AG10803 (cell line): ENCODE results near the gene PIGU.
A peak's percentile ranks its signal among the peaks of the same experiment; 100 is the strongest.

Experiments used
- DNase-seq: peaks from one replicate; pipeline ENCODE4 v3.0.0; 2010; ENCODE audit warnings: low read depth
- H3K4me3 ChIP-seq: 2 replicates; pipeline ENCODE4 v1.5.1; 2011; ENCODE audit warnings: mild to moderate bottlenecking, low read length, control low read depth
- CTCF ChIP-seq: conservative IDR thresholded peaks from 2 replicates; pipeline ENCODE4 v1.5.1; 2011; ENCODE audit warnings: mild to moderate bottlenecking, low read length, control low read depth, inconsistent platforms

Gene PIGU

DNA sequence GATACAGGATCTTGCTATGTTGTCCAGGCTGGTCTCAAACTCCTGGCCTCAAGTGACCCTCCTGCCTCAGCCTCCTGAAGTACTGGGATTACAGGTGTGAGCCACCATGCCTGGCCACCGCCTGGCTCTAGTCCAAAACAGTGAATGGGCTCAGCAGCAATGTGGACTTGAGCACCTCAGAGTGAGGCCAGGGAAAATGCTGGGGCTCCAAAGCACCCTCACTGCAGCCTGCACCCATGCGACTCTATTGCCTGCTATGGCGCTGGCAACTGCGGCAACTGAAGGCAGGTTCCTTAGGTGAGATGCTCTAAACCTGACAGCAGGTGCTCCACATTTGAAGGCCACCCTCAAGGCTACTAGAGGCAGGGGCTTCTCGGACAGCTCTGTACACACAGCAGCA lies 91.9 kb downstream of the PIGU start:
- TF ChIP-seq CTCF: no peak
- H3K4me3 ChIP-seq: no peak overlapping the region
- DNase-seq: no peak

DNA sequence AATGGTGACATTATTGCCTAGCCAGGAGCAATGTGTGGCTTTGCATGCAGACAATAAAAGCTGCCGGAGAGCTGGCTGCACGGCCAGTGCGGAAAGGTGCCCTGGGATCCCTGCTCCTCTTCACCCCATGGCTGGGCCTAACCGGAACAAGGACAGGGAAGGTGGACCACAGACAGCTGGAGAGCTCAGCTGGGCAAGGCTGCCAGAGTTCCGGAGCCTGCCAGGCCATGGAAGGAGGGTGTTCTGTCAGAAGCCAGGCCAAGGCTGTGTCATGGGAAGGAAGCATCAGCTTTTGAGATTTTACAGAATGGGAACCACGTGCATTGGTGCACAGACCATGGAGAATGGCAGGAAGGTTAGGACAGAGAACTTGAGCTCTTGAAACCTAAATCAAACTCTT lies 93.3 kb downstream of the PIGU start:
- DNase-seq: peak; percentile 32
- TF ChIP-seq CTCF: no peak
- H3K4me3 ChIP-seq: no peak overlapping the region

GRCh38 chr20:34582911-34583310 lies 94.0 kb downstream of the PIGU start:
- H3K4me3 ChIP-seq: no peak overlapping the region
- no peak for TF ChIP-seq CTCF
- peak; percentile 31 for DNase-seq

DNA sequence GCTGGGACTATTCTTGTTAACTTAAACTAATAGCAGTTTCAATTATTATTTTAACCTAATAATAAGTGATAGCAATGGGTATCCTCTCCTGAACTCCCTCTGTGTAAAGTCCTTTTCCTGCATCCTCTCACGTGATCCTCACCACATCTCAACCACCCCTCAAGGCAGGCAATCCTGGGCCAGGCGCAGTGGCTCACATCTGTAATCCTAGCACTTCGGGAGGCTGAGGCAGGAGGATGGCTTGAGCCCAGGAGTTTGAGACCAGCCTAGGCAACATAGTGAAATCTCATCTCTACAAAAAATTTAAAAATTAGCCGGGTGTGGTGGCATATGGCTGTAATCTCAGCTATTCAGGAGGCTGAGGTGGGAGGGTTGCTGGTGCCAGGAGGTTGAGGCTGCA lies 94.7 kb downstream of the PIGU start:
- no peak for DNase-seq

DNA sequence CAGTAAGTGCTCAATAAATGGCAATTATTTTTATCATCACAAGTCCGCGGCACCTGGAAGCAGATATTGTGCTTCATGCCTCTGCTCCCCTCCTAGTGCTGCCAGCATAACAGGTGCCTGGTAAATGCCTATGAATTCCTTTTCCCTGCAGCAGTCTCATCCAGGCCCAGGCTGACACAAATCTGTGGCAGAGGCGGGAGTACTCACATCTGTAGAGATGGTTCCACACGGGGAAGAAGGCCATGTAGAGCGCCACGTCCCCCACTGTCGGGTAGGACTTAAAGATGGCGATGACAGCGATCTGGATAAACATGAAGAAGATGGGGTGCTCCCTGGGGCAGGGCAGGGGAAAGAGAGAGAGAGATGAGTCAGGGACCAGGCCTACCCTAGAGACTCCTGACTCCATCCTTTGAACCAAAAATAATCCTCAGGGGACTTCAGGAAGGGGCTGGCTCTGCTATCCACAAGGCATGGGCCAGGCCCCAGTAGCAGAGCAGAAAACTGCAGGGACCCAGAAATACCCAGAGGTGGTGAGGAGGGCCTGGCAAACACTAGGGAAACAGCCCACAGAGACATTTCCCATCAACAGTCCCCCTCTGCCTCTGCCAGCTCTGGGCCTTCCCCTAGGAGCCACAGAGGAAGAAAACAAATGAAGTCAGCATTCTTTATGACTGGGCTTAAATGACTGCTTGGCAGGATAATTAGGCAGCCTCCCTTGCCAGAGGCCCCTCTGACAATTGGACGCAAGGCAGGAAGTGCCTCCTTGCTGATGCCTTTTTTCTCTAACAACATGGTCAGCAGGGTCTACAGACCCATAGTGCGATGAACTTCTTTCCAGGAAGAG lies 95.3 kb downstream of the PIGU start:
- TF ChIP-seq CTCF: no peak
- no peak overlapping the region for H3K4me3 ChIP-seq
- peak; percentile 75 for DNase-seq

More for the DNA sequence above, 94.7 kb downstream of the PIGU start:
- H3K4me3 ChIP-seq: no peak overlapping the region
- no peak for TF ChIP-seq CTCF

- TF ChIP-seq CTCF: no peak
- peak; percentile 49 for DNase-seq
- H3K4me3 ChIP-seq: no peak overlapping the region
Measured at GRCh38 chr20:34579979-34580940, 96.6 kb downstream of the PIGU start.
